ENCODE measurements around the gene TMEM239. TPM values are rescaled to one million over a fixed set of nuclear protein-coding genes. Genes with fewer than 3 reads are reported as not detected.
"Not testable (repeated sequence)": the region's sequence is repeated elsewhere in the genome, so short reads cannot be mapped to it uniquely, and the experiment has no call there.

Gene TMEM239
- total RNA-seq, 1 donor from 2014 or later, result not detected

- no peak for FAIRE-seq
- DNase-seq (ENCODE audit: low spot score in 2 of 2), result no peak
Observed at GRCh38 chr20:2799271-2799670, 16.9 kb upstream of the TMEM239 start.

GRCh38 chr20:2799688-2800520, 16.3 kb upstream of the TMEM239 start:
- peak; percentile 12 to 51 for DNase-seq (ENCODE audit: low spot score in 2 of 2)
- no peak for FAIRE-seq

- DNase-seq (ENCODE audit: low spot score in 2 of 2) (no peak), FAIRE-seq (no peak)
Observed at GRCh38 chr20:2800521-2801285, 15.5 kb upstream of the TMEM239 start, which contains the start of gene CPXM1. TSS of gene CPXM1 (minus strand) at chr20:2800627. CDS start at chr20:2800572, 55 bp downstream.

GRCh38 chr20:2801286-2801728, 14.9 kb upstream of the TMEM239 start:
- FAIRE-seq, result no peak
- no peak for DNase-seq (ENCODE audit: low spot score in 2 of 2)

- FAIRE-seq (no peak), DNase-seq (ENCODE audit: low spot score in 2 of 2) (no peak)
Observed at GRCh38 chr20:2804041-2804828, 11.9 kb upstream of the TMEM239 start.

GRCh38 chr20:2804852-2805688, 11.1 kb upstream of the TMEM239 start:
- DNase-seq (ENCODE audit: low spot score in 2 of 2) (no peak), FAIRE-seq (no peak)

- DNase-seq (ENCODE audit: low spot score in 2 of 2) (no peak), FAIRE-seq (no peak)
Observed at GRCh38 chr20:2805689-2806350, 10.3 kb upstream of the TMEM239 start.

GRCh38 chr20:2806351-2806701, 9.8 kb upstream of the TMEM239 start:
- no peak for DNase-seq (ENCODE audit: low spot score in 2 of 2)
- no peak for FAIRE-seq

GRCh38 chr20:2807019-2807418, 9.1 kb upstream of the TMEM239 start:
- no peak for FAIRE-seq
- DNase-seq (ENCODE audit: low spot score in 2 of 2), result no peak

GRCh38 chr20:2807929-2808328, 8.2 kb upstream of the TMEM239 start:
- DNase-seq (ENCODE audit: low spot score in 2 of 2); FAIRE-seq: not testable (repeated sequence)

GRCh38 chr20:2809690-2810089, 6.5 kb upstream of the TMEM239 start:
- FAIRE-seq (no peak), DNase-seq (ENCODE audit: low spot score in 2 of 2) (no peak)

GRCh38 chr20:2812189-2812588, 4.0 kb upstream of the TMEM239 start:
- no peak for DNase-seq (ENCODE audit: low spot score in 2 of 2)
- FAIRE-seq, result no peak

GRCh38 chr20:2814076-2814475, 2.1 kb upstream of the TMEM239 start:
- FAIRE-seq, result no peak

GRCh38 chr20:2814587-2815051, 1.5 kb upstream of the TMEM239 start, which contains the start of gene C20orf141:
TSS of gene C20orf141 (plus strand) at chr20:2814987. CDS start at chr20:2815185, 198 bp downstream.
- no peak for DNase-seq (ENCODE audit: low spot score in 2 of 2)
- no peak for FAIRE-seq

More at GRCh38 chr20:2814076-2814475, 2.1 kb upstream of the TMEM239 start:
- no peak for DNase-seq (ENCODE audit: low spot score in 2 of 2)

GRCh38 chr20:2815242-2815900, 793 bp upstream of the TMEM239 start:
- DNase-seq (ENCODE audit: low spot score in 2 of 2) (no peak), FAIRE-seq (no peak)

- DNase-seq (ENCODE audit: low spot score in 2 of 2) (no peak), FAIRE-seq (no peak)
Observed at GRCh38 chr20:2816583-2817340, 598 bp downstream of the TMEM239 start.

GRCh38 chr20:2817341-2817726, 1.2 kb downstream of the TMEM239 start:
- no peak for DNase-seq (ENCODE audit: low spot score in 2 of 2)
- no peak for FAIRE-seq

Data from frontal cortex (tissue), 4 donors.